ENCODE data around the gene MPP1. TPM values are rescaled to one million over a fixed set of nuclear protein-coding genes. Genes with fewer than 3 reads are reported as not detected.

MPP1 gene
- total and polyA plus RNA-seq, 2 donors: 21.0 to 24.9 TPM

Small RNA genes within 50 kb of the gene (small RNA-seq; reads per million reads assigned to genes)
- gene SNORA36A: not detected

Other genes starting within 250 kb of the MPP1 start
- not detected for gene CTAG1A, start 220.4 kb downstream of the MPP1 start, total RNA-seq
- not detected for gene CTAG1A, start 220.4 kb downstream of the MPP1 start, polyA plus RNA-seq
- not detected for gene CTAG1B, start 186.2 kb downstream of the MPP1 start, total RNA-seq
- gene CTAG1B, start 186.2 kb downstream of the MPP1 start, polyA plus RNA-seq: not detected
- not detected for gene CTAG2, start 151.9 kb downstream of the MPP1 start, total RNA-seq
- not detected for gene CTAG2, start 151.9 kb downstream of the MPP1 start, polyA plus RNA-seq
- 8.0 TPM for gene GAB3, start 54.4 kb downstream of the MPP1 start, total RNA-seq
- 2.2 TPM for gene GAB3, start 54.4 kb downstream of the MPP1 start, polyA plus RNA-seq
- 20.2 TPM for gene DKC1, start 42.6 kb downstream of the MPP1 start, total RNA-seq
- gene DKC1, start 42.6 kb downstream of the MPP1 start, polyA plus RNA-seq: 26.3 TPM
- gene SMIM9, start 29.2 kb upstream of the MPP1 start, total RNA-seq: not detected
- gene SMIM9, start 29.2 kb upstream of the MPP1 start, polyA plus RNA-seq: not detected
- 0.95 TPM for gene F8A1, start 80.9 kb upstream of the MPP1 start, total RNA-seq
- 24.9 TPM for gene F8A1, start 80.9 kb upstream of the MPP1 start, polyA plus RNA-seq
- gene F8, start 217.2 kb upstream of the MPP1 start, total RNA-seq: 10.1 TPM
- gene F8, start 217.2 kb upstream of the MPP1 start, polyA plus RNA-seq: 14.7 TPM
- 56.6 TPM for gene FUNDC2, start 221.4 kb upstream of the MPP1 start, total RNA-seq
- 162 TPM for gene FUNDC2, start 221.4 kb upstream of the MPP1 start, polyA plus RNA-seq